Right atrium auricular region (tissue), 2 donors: Measurements from ENCODE around the gene SLC23A2. TPM values are rescaled to one million over a fixed set of nuclear protein-coding genes. Genes with fewer than 3 reads are reported as not detected.

Experiments used
- DNase-seq: peaks from one replicate; pipeline ENCODE4 v3.0.0-alpha.2; 2019; ENCODE audit warnings: low spot score
- H3K27ac ChIP-seq, 2 donors: fragments of 200-600 bp; sonication (generic); 1 replicate in 1 of 2; 2 replicates in 1 of 2; pipeline ENCODE4 v1.5.1; 2016 to 2019
- H3K27me3 ChIP-seq, 2 donors: fragments of 200-600 bp; sonication (generic); one replicate each; pipeline versions ENCODE4 v1.5.1 to v1.6.0; 2017 to 2019
- H3K36me3 ChIP-seq: fragments of 200-600 bp; sonication (generic); one replicate; pipeline ENCODE4 v1.5.1; 2016
- H3K4me1 ChIP-seq, 2 donors: fragments of 200-600 bp; sonication (generic); one replicate each; pipeline versions ENCODE4 v1.5.1 to v1.6.0; 2017 to 2019
- H3K4me3 ChIP-seq, 2 donors: fragments of 200-600 bp; sonication (generic); 1 replicate in 1 of 2; 2 replicates in 1 of 2; pipeline ENCODE4 v1.5.1; 2017 to 2019; ENCODE audit warnings: mild to moderate bottlenecking in 1 of 2, moderate library complexity in 1 of 2
- H3K9me3 ChIP-seq, 2 donors: fragments of 200-600 bp; sonication (generic); one replicate each; pipeline ENCODE4 v1.5.1; 2019
- CTCF ChIP-seq, 2 donors: fragments of 200-600 bp; sonication (generic); IDR thresholded peaks; one replicate each; pipeline ENCODE4 v1.5.1; 2019; ENCODE audit warnings: antibody characterized with exemption in 2 of 2
- total RNA-seq, 2 donors: library from RNA; depleted of rRNA; stranded (reverse); fragments of >200 nt; gene quantifications; one replicate each; pipeline ENCODE4 v1.1.0, GENCODE V29; 2016

The SLC23A2 gene
- total RNA-seq, 2 donors from 2014 or later: 9.8 to 10.8 TPM

GRCh38 chr20:4944518-4945313, 56.6 kb downstream of the SLC23A2 start:
- DNase-seq: no peak
- Histone ChIP-seq H3K27me3 (no peaks in the 10 kb centered on the region), H3K36me3 (no peaks in the 10 kb centered on the region), H3K9me3 (no peaks in the 10 kb centered on the region), H3K4me1 (peaks cover 0 to 7% of the 10 kb centered on the region in 2 donors), H3K27ac (no peak overlapping the region), H3K4me3 (no peak overlapping the region)
- no peak for TF ChIP-seq CTCF (IDR thresholded peaks at IDR 0.05)

GRCh38 chr20:4942331-4942730, 59.0 kb downstream of the SLC23A2 start:
- H3K27me3 ChIP-seq: no peaks in the 10 kb centered on the region
- no peak overlapping the region for H3K27ac ChIP-seq
- no peak for TF ChIP-seq CTCF (IDR thresholded peaks at IDR 0.05)
- no peaks in the 10 kb centered on the region for H3K9me3 ChIP-seq
- H3K36me3 ChIP-seq: no peaks in the 10 kb centered on the region
- DNase-seq: no peak
- H3K4me3 ChIP-seq: no peak overlapping the region
- H3K4me1 ChIP-seq: peaks cover 0 to 12% of the 10 kb centered on the region in 2 donors

- DNase-seq: no peak
- no peaks in the 10 kb centered on the region for H3K36me3 ChIP-seq
- H3K27me3 ChIP-seq: no peaks in the 10 kb centered on the region
- H3K4me3 ChIP-seq: no peak overlapping the region
- H3K27ac ChIP-seq: no peak overlapping the region
- no peaks in the 10 kb centered on the region for H3K9me3 ChIP-seq
- peaks cover 0 to 9% of the 10 kb centered on the region in 2 donors for H3K4me1 ChIP-seq
- no peak for TF ChIP-seq CTCF (IDR thresholded peaks at IDR 0.05)
Observed at GRCh38 chr20:4937407-4938319, 63.6 kb downstream of the SLC23A2 start.

- no peak for TF ChIP-seq CTCF (IDR thresholded peaks at IDR 0.05)
- Histone ChIP-seq H3K4me3 (no peak overlapping the region), H3K4me1 (peaks cover 0 to 9% of the 10 kb centered on the region in 2 donors), H3K27me3 (no peaks in the 10 kb centered on the region), H3K36me3 (no peaks in the 10 kb centered on the region), H3K9me3 (no peaks in the 10 kb centered on the region), H3K27ac (no peak overlapping the region)
- DNase-seq: no peak
Observed at GRCh38 chr20:4936851-4937406, 64.4 kb downstream of the SLC23A2 start.

GRCh38 chr20:4936392-4936850, 64.9 kb downstream of the SLC23A2 start:
- no peaks in the 10 kb centered on the region for H3K9me3 ChIP-seq
- H3K36me3 ChIP-seq: no peaks in the 10 kb centered on the region
- no peaks in the 10 kb centered on the region for H3K27me3 ChIP-seq
- no peak for TF ChIP-seq CTCF (IDR thresholded peaks at IDR 0.05)
- H3K4me3 ChIP-seq: no peak overlapping the region
- H3K4me1 ChIP-seq: peaks cover 0 to 9% of the 10 kb centered on the region in 2 donors
- DNase-seq: no peak
- no peak overlapping the region for H3K27ac ChIP-seq
